ENCODE data around the gene HMCN2.

The HMCN2 gene

DNA sequence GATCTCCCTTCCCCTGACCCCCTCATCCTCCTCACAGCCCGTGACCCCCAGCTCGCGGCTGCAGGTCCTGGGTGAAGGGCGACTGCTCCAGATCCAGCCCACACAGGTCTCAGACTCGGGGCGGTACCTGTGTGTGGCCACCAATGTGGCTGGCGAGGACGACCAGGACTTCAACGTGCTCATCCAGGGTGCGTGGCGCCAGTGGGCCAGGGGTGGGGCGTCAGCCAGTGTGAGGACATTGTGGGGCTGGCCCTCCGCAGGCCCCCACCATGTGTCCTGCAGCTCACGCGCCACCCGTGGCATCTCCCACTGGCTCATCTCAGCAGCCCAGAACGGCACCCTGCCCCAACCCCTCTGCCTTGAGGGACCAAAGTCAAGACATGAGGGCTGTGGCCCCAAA lies 112.1 kb downstream of the HMCN2 start:
- TF ChIP-seq, protein P1, sequence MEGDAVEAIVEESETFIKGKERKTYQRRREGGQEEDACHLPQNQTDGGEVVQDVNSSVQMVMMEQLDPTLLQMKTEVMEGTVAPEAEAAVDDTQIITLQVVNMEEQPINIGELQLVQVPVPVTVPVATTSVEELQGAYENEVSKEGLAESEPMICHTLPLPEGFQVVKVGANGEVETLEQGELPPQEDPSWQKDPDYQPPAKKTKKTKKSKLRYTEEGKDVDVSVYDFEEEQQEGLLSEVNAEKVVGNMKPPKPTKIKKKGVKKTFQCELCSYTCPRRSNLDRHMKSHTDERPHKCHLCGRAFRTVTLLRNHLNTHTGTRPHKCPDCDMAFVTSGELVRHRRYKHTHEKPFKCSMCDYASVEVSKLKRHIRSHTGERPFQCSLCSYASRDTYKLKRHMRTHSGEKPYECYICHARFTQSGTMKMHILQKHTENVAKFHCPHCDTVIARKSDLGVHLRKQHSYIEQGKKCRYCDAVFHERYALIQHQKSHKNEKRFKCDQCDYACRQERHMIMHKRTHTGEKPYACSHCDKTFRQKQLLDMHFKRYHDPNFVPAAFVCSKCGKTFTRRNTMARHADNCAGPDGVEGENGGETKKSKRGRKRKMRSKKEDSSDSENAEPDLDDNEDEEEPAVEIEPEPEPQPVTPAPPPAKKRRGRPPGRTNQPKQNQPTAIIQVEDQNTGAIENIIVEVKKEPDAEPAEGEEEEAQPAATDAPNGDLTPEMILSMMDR (conservative IDR thresholded peaks at IDR 0.05; ENCODE audit: control insufficient read depth, insufficient read depth, low read depth, low read length): no peak
- no peak for DNase-seq (ENCODE audit: low read depth)
- no peak overlapping the region for H3K4me3 ChIP-seq (ENCODE audit: control insufficient read depth, low read depth, low read length)

DNA sequence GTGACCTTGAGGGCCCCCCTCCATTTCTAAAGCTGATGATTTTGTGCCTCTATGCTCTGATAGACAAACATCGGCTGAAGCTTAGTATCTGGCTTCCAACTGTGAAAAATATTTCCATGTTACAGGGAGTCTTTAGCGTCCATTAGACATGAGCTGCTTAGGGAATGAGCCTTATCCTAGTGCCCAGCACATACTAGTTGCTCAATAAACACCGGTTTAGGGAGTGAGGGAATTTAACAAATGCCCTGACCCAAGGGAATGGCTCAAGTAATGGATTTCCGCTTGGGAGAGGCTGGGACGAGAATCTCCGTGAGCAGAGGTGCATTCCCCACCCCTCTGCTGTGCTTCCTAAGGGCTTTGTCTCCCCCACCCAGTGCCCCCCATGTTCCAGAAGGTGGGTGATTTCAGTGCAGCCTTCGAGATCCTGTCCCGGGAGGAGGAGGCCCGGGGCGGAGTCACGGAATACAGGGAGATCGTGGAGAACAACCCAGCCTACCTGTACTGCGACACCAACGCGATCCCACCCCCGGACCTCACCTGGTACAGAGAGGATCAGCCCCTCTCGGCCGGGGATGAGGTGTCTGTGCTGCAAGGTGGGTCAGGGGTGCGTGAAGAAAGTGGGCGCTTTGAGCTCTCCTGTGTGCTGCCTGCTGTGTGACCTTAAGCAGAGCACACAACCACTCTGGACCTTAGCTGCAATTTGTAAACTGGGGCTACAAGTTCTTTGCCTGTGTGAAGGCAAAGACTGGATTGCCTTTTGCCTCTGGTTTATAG lies 113.5 kb downstream of the HMCN2 start:
- TF ChIP-seq, protein P1 (conservative IDR thresholded peaks at IDR 0.05; ENCODE audit: control insufficient read depth, insufficient read depth, low read depth, low read length): no peak
- no peak for DNase-seq (ENCODE audit: low read depth)
- H3K4me3 ChIP-seq (ENCODE audit: control insufficient read depth, low read depth, low read length): no peak overlapping the region

DNA sequence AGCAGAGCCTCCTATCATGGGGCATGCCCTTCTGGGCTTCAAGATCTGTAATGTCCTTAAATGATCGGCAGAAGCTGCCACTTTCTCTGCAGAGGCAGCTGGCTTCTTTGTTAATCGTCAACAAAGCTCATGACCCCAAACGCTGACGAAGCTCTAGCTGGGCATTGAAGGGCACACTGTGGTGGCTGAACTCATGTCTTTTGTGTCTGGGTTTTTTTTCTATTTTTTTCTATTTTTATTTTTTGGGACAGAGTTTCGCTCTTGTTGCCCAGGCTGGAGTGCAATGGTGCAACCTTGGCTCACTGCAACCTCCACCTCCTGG lies 114.0 kb downstream of the HMCN2 start:
- no peak overlapping the region for H3K4me3 ChIP-seq (ENCODE audit: control insufficient read depth, low read depth, low read length)
- no peak for DNase-seq (ENCODE audit: low read depth)
- TF ChIP-seq, protein P1 (conservative IDR thresholded peaks at IDR 0.05; ENCODE audit: control insufficient read depth, insufficient read depth, low read depth, low read length): no peak

DNA sequence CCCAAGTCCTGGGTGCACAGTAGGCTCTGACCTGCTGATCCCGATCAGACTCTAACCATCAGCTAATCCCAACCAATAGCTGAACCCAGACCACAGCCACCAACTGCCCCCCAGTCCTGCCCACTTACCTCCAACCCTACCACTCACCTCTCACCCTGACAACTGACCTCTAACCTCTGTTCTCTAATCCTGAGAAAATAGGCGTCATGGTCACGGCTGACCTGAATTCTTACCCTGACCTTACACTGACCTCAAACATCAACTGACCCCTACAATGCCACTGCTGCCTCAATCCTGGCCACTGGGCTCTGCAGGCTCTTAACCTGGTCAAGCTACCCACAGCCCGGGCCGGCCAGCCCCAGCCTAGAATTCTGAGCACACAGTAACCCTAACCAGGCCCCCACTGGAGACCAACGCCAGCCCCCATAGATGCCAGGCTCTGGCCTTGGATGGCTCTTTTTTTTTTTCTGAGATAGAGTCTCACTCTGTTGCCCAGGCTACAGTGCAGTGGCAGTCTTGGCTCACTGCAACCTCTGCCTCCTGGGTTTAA lies 115.4 kb downstream of the HMCN2 start:
- H3K4me3 ChIP-seq (ENCODE audit: control insufficient read depth, low read depth, low read length): no peak overlapping the region
- TF ChIP-seq, protein P1 (conservative IDR thresholded peaks at IDR 0.05; ENCODE audit: control insufficient read depth, insufficient read depth, low read depth, low read length): no peak
- no peak for DNase-seq (ENCODE audit: low read depth)

DNA sequence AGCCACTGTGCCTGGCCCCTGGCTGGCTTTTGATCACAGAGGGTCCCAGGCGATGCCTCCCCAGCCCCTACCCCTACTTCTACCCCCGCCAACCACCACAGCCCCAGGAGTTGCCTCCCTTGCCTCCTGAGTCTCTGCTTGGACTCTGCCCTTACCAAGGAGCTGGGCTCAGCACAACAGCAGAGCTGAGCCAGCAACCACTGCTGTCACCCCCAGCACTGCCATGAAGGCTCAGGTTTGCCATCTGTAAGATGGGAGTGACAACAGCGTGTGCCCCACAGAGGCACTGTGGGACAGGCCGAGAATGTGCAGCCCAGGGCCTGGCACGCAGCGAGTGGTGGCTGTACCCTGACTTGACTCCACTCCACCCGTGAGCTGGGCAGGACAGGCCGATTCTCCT lies 116.1 kb downstream of the HMCN2 start:
- TF ChIP-seq, protein P1 (conservative IDR thresholded peaks at IDR 0.05; ENCODE audit: control insufficient read depth, insufficient read depth, low read depth, low read length): no peak
- no peak for DNase-seq (ENCODE audit: low read depth)
- H3K4me3 ChIP-seq (ENCODE audit: control insufficient read depth, low read depth, low read length): no peak overlapping the region

DNA sequence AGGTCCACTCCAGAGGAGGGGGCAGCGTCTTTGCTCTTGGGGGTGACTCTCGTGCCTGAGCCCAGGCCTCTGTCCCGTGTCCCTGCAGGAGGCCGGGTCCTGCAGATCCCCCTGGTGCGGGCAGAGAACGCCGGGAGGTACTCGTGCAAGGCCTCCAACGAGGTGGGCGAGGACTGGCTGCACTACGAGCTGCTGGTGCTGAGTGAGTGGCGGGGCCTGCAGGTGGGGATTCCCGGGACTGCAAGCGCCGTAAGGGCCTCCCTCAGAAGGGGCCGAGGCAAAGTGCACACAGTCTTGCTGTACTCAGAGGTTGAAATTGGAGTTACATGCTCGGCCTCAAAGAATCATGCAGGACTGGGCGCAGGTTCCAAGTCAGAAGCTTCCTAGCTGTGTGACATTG lies 116.5 kb downstream of the HMCN2 start:
- TF ChIP-seq, protein P1 (conservative IDR thresholded peaks at IDR 0.05; ENCODE audit: control insufficient read depth, insufficient read depth, low read depth, low read length): no peak
- no peak for DNase-seq (ENCODE audit: low read depth)
- no peak overlapping the region for H3K4me3 ChIP-seq (ENCODE audit: control insufficient read depth, low read depth, low read length)

Measured in fibroblast of mammary gland (primary cell).